ENCODE measurements around the gene RAB11FIP5.
"Not testable (repeated sequence)": the region's sequence is repeated elsewhere in the genome, so short reads cannot be mapped to it uniquely, and the experiment has no call there.

RAB11FIP5 gene

GRCh38 chr2:73069855-73070642 lies 42.7 kb downstream of the RAB11FIP5 start:
- peak; percentile 31 for DNase-seq

GRCh38 chr2:73069041-73069854 lies 43.5 kb downstream of the RAB11FIP5 start:
- peak; percentile 83 for DNase-seq

GRCh38 chr2:73068147-73068546 lies 44.6 kb downstream of the RAB11FIP5 start:
- no peak for DNase-seq

GRCh38 chr2:73067043-73067442 lies 45.7 kb downstream of the RAB11FIP5 start:
- DNase-seq = no peak

GRCh38 chr2:73065070-73065469 lies 47.7 kb downstream of the RAB11FIP5 start:
- DNase-seq = not testable (repeated sequence)

- no peak for DNase-seq
These were observed 48.6 kb downstream of the RAB11FIP5 start for GRCh38 chr2:73063909-73064875.

DNA sequence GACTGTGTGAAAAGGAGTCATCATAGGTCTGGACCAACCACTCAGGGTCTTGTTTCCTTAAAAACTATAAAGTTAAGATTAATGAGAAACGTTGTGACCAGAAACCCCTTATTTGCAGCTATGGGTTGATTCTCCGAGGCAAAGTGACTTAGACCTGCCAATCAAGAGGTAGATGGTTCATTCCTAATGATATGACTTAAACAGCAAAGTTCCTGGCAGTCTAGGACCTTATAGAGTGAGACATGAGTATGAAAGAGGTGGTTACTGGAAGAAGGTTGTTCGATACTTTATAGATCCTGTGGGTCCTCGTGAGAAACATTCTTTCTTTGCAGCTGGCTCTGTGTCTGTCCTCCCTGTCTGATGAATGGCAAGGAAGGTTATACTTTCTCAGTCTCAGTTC lies 49.3 kb downstream of the RAB11FIP5 start:
- no peak for DNase-seq

DNA sequence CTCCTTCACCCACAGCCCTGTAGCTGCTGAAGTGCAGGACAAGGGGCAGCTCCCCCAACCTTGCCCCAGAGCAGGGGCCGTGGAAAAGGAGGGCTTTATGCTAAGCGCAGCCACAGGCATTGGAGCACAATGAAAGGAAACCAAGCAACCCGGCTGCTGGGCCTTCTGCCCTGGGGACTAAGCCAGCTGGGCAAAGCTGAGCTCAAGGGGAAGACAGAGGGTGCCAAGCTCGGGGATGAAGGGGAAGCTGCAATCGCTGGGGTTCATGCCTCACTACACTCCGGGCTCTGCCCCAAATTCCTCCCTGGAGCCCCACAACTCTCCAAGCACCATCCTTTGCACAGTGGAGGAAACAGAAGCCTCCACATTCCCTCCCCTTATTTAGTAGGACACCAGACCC lies 53.6 kb downstream of the RAB11FIP5 start:
- DNase-seq = no peak

- DNase-seq = no peak
These were observed 57.8 kb downstream of the RAB11FIP5 start for GRCh38 chr2:73054980-73055379.

GRCh38 chr2:73053316-73054114 lies 59.2 kb downstream of the RAB11FIP5 start:
- DNase-seq = no peak

GRCh38 chr2:73050121-73050545 lies 62.6 kb downstream of the RAB11FIP5 start:
- DNase-seq = no peak

- no peak for DNase-seq
These were observed 68.6 kb downstream of the RAB11FIP5 start for GRCh38 chr2:73043929-73044832.

DNA sequence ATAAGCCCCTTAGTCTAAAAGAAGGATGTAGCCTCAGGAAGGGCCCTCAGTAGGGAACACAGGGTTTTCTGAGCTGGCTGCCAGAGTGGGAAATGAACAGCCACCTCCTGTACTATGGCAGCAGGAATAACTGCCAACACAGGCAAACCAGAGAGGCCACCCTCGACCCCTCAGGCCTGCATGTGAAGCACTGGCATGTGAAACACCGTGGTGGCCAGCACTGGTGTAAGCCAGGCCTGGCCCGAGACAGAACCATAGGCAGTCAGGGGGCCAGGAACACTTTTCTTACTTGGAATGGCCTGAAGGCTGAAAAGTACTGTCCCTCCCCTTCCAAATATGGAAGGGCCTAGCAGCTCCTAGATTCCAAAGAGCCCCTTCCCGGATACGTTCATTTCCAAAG lies 69.5 kb downstream of the RAB11FIP5 start:
- DNase-seq = no peak

DNA sequence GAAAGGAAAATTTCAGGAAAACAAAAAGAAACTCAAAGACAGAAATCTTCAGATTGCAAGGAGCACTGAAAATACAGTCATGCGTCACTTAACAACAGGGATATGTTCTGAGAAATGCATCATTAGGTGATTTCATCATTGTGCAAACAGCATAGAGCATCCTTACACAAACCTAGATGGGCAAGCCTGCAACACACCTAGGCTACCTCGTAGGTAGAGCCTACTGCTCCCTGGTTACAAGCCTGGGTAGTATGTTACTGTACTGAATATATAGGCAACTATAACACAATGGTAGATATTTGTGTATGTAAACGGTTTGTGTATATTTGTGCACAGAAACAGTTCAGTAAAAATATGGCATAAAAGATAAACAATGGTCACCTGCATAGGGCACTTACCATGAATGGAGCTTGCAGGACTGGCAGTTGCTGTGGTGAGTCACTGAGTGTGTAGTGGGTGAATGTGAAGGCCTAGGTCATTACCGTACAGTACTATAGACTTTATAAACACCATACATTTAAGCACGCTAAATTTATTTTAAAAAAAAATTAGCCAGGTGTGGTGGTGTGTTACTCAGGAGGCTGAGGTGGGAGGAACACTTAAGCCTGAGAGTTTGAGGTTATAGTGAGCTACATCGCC lies 74.7 kb downstream of the RAB11FIP5 start:
- no peak for DNase-seq

DNA sequence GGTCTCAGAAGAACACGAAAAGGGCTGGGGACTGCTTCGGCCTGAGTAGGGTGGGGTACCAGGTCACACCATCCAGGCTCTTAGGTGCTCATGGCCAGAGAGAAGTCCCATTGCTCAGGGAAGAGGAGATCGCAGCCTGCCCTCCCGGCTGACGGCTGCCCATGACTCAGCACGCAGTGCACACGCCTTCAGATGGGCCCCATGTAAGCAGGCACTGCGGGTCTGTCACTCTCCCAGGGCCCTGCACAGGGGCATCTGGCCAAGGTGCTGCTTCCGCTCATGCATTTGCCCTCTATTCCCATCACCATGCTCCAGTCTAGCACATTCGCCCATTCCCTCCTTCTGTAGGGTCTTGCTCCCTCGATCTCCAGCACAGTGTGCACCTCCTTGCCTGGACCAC lies 76.0 kb downstream of the RAB11FIP5 start:
- no peak for DNase-seq

GRCh38 chr2:73035899-73036711 lies 76.6 kb downstream of the RAB11FIP5 start:
- DNase-seq = peak; percentile 8

DNA sequence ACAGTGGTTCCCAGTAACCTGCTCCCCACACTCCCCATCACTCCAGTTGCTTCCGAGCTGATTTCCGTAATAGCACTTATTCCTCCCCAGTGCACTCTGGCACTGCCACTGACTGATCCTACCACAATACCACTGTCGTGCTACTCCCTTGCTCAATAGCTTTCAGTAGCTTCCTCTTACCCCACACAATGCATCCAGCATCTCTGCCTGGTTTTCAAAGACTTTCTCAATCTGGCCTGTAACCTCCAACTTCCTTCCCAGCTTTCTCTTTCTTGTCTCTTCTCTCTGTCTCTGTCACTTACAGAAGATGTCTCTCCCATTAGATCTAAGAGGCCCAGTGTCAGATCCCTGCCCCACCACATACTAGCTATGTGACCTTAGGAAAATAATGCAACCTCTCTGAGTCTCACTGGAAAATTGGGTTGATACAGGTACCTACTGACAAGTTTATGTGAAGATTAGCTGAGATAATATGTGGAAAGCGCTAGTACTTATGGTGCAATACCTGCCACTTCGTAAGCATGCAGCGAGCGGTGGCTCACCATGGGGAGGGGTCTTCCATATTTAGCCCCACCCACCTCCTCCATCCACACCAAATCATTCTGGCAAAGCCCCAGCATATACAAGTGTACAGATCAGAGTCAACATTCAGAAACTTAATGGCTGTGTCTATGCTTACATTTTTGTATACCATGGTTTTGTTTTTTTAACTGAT lies 77.9 kb downstream of the RAB11FIP5 start:
- DNase-seq = peak; percentile 8

GRCh38 chr2:73033766-73034381 lies 78.9 kb downstream of the RAB11FIP5 start:
- DNase-seq = no peak

All from hematopoietic multipotent progenitor cell treated with erythropoietin and hydrocortisone succinate and interleukin-3 and kit ligand, for 8 days (in vitro differentiated cells).